Loucy (cell line): Measurements from ENCODE around the gene AGPS.

Experiments used
- CTCF ChIP-seq: fragments of 200-600 bp; sonication (generic); conservative IDR thresholded peaks from 2 replicates; pipeline ENCODE4 v1.5.1; 2014; ENCODE audit warnings: mild to moderate bottlenecking, antibody characterized with exemption, low read length
- EZH2phosphoT487 ChIP-seq: fragments of 200-600 bp; IDR thresholded peaks from 2 replicates; pipeline ENCODE4 v1.6.1; 2018; ENCODE audit warnings: antibody characterized with exemption, mild to moderate bottlenecking, moderate library complexity, borderline replicate concordance

- TF ChIP-seq CTCF: no peak
- TF ChIP-seq EZH2phosphoT487: no peak
Measured at GRCh38 chr2:177398791-177399190, 6.2 kb downstream of the AGPS start.
